Activated T-helper 1 cell treated with Interleukin-2 at 50 U/mL for 16 hours (primary cell): Measurements from ENCODE around the gene CROCC2.

Experiments
- DNase-seq: peaks from one replicate; pipeline ENCODE4 v3.0.0-alpha.2; 2020; ENCODE audit warnings: low read depth

CROCC2 gene

DNA sequence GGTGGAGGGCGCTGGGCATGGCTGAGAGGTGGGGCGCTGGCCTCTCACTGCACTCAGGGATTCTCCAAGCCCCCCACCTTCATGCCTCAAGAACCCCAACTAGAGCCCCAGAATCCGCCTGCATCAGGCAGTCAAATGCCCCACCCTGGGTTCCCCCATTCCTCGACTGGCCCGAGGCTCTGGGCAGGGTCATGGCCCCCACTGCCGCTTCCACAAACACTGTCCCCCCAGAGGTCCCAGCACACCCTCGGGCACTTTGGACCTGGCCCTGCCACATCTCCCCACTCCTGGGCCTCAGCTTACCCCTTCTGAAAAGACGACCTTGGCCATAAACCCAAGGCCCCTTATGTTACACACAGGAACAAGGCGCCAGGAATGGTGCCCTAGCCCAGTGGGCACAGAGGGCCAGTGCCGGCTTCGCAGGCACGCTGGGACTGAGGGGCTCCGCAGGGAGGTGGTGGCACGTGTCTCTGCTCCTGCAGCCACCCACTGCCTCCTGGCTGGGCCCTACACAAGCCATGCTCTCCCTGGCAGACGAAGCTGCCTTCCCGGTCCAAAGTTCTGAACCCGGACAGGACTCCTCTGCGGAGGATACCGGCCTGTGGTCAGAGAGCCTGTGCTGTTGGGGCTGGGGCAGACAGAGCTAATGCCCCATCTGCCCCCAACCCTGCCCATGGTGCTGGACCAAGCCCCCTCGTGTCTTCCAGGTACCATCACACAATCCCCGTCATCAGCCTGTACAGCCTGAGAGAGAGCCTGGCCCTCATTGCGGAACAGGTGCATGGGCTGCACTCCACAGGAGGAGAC, 30.7 kb upstream of the CROCC2 start:
- no peak for DNase-seq

DNA sequence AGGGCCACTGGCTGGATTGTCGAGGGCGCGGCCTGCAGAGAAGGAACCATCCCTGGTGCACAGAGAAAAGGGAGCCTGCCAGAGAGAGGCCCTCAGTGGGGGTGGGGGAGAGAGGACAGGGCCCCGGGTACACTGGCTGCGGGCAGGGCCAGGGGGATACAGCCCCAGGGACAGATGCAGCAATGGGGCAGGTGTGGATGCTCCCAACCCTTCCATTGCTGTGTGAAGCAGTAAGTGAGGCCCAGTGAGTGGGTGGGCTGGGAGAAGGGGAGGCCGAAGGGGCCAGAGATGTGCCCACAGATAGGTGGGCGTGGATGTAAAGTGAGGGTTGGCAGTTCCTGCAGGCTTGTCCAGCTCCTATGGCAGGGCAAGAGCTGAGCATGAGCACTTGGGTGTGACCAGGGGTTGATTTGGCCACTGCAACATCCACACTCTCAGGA, 30.1 kb upstream of the CROCC2 start:
- no peak for DNase-seq

DNA sequence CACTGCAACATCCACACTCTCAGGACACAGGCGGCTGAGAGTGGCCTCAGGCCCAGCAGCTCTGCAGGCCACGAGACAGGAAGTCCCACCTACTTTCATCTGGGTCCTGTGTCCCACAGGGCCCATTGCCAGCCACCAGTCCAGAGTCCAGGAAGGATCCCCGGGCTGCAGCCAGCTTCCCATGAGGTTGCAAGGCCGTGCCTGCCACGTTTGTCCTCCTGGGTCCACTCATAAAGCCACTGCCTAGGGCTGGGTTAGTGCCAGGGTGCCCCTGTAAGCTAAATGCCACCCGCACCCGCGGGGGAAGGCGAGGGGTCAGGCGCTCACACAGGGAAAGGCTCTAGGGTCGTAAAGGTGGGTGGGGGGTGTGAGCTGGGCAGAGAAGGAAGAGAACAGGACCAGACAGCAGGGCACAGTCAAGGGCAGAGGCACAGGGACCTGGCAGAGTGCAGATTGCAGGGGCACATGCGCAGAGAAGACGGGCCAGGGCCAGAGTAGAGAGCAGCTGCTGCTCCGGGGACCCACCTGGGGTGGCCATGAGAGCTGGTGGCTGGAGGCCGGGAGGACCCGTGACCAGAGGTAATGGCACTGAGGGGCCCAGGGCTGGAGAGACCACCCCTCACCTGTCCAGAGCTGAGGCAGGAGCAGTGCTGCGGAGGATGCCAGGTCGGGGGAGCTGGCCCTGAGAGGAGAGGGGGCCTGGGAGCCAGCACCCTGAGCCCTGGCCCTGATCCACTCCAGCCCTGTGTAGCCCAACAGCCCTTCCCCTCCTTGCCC, 29.5 kb upstream of the CROCC2 start:
- no peak for DNase-seq

DNA sequence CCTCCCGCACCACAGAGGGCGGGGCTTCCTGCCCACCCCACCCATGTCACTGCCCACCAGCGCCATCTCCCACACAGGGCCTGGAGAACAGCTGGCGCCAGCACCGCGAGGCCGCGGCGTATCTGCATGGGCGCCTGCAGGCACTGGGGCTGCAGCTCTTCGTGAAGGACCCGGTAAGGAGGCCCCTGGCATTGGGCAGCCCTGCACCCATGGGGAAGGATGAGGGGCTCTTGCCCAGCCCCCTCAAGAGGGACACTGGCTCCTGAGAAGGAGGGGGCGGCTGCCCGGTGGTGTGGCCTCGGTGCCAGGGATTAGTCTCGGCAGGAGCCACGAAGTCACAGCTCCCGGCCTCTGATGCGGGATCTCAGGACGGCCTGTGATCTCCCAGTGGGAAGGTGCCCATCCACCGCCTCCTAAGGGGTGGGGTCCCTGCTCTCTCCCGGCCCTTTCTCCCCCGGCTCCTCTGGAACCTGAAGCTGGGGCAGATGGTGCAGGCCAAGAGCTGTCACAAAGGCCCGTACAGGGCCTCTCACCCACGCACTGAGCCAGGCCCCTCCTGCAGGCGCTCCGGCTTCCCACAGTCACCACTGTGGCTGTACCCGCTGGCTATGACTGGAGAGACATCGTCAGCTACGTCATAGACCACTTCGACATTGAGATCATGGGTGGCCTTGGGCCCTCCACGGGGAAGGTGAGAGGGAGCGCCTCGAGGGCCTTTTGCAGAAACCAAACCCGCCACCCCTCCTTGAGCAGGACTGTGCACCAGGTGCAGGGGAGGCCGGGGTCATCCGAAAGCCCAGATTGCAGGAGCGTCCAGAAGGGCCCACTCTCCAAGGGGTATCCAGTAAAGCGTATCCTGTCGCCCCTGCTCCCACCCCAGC, 28.4 kb upstream of the CROCC2 start:
- DNase-seq = no peak

DNA sequence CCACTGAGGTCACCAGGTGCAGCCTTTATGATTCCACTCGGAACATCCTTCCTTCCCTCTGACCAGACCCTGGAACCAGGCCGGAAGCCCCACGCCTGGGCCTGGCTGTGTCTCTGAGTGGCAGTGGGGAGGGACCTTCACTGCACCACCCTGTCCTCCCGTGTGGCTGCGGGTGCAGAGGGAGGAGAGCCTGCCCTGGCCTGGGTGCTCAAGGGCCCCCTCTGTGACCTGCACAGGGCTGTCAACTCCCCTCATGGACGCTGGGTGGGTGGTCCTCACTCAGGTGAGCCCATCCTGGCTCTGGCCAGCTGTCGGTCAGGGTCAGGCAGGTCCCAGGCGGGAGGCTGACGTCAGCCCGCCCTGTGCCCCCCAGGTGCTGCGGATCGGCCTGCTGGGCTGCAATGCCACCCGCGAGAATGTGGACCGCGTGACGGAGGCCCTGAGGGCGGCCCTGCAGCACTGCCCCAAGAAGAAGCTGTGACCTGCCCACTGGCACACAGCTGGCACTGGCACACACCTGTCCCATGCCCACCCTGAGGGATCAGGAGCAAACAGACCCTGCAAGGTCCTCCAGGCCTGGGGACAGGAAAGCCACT, 27.7 kb upstream of the CROCC2 start:
- DNase-seq = no peak

DNA sequence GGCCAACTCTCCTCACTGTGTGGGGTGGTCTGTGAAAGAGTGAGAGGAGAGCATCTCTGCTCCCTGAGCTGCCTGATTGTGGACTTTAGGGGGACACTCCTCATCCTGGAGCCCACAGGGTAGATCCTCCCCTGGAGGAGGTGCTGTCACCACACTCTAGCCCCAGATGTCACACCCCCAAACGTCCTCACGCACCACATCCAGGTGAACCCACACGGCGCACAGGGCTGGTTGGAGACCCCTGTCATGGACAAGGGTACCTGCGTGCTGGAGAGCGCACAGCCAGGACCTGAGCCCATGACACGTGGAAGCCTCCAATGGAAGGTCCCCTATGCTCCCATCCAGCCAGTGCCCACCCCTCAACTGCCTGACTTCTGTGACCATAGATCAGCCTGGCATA, 27.0 kb upstream of the CROCC2 start:
- no peak for DNase-seq

DNA sequence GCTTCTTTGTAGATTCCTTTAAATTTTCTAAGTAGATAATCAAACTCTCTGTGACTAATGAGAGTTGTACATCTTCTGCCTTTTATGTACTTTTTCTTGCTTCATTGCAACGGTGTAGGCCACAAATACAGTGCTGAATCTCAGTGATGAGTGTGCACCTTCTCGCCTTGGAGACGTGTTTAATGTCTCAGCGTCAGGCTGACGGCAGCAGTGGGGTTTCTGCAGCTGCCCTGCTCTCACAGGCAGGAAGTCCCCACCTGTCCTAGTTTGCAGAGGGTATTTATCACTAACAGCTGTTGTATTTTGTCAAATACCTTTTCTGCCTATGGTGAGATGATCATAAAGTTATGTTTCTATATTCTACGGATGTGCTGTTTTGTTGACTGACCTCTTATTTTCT, 24.2 kb upstream of the CROCC2 start:
- DNase-seq = no peak

DNA sequence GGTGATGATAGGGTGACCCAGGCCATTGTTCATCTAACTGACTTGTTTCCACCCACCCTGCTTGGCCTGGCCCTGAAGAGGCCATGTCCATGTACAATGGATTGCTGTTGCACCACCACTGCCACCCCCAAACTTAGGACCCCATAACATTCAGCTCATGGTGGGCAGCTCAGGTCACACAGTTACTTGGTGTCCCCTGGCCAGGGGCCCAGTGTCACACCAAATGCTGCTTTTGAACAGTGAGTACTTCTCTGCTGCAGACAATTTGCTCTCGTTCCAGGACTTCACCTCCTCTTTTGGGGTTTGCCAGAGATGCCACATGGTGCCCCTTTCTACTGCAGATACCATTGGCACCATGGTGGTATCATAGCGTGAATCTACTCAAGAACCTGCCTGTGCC, 21.9 kb upstream of the CROCC2 start:
- DNase-seq = no peak

DNA sequence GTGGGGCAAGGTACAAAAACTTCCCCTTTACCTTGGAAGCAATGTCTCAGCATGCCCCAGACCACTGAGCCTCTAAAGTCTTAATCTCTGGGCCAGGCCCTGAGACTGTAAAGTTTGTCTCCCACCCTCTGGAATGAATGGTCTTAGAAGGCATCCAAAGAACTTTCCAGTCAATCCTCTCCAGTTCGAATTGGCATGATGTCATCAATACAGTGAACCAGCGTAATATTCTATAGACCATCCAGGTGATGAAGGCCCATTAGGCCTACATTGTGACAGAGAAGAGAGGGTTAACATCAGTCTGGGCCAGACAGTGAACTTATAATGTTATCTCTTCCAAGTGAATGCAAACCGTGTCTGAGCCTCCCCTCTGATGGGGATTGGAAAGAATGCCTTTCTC, 21.4 kb upstream of the CROCC2 start:
- DNase-seq = no peak

DNA sequence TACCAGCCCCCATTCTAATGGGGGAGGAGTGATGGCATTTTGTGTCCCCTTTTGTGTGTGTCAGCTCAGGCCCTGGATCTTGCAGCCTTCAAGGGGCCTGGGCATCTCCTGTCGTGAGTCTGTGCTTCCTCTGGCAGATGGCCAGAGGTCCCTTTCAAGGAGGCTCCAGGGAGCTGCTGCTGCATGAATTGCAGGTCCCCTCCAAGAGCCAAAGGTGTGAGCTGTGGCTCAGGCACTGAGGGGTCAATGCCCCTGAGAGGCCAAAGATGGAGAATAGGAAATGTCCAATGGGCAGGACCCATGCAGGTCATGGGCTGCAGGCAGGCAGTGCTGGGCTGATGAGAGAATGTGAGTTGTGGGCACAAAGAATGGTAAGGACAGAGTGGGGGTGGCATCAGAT, 20.6 kb upstream of the CROCC2 start:
- no peak for DNase-seq

DNA sequence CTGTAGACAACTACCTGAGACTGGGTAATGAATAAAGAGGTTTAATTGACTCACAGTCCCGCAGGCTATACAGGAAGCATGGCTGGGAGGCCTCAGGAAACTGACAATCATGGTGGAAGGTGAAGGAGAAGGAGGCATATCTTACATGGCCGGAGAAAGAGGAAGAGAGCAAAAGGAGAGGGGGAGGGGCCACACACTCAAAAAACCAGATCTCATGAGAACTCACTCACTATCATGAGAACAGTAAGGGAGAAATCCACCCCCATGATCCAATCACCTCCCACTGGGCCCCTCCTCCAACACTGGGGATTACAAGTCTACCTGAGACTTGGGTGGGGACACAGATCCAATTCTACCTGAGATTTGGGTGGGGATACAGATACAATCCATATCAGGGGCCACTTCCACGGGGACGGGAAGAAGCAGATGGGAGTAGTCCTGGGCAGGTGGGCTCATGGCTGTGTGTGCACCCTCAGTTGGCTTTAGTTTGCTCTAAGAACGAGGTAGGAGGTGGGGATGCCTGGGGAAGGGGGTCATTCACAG, 20.0 kb upstream of the CROCC2 start:
- no peak for DNase-seq

DNA sequence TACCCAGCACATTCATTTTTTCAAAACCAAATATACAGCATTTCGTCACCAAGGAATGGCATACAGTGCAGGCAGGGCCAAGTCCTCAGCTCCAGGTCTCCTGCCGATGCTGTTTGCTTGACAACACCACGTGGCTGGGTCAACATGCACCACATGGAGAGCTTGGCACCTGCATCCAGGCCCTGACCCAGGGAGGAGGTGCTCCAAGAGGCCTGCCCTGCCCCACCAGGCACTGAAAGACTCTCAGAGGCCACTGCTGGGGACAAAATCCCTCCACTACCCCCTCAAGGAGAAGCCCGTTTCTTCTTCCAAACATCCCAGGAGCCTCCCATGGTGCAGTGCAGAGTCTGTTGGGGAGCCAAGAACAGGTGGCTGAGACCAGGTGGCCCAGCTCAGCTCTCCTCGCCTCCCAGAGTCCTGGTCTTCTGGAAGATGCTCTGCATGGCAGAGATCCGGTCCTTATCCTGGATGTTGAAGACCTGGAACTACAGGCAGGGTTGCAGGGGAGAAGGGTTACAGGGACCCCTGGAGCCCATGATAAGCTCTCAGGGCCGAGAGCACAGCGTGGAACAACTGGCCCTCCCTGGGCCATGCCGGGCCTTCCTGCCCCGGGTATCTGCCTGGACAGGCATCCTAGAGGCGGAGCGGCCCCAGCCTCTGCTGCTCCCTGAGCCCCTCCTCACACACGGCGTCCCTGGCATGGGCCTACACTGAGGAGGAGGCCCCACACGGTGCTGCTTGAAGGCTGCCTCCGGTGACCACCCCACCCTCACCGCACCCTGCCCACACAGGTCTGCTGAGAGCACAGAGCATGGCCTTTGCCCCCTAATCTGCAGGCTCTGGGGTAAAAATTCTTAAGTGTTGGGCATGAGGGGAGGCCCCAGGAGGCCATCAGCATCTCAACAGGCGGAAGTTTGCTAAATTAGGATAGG, 19.2 kb upstream of the CROCC2 start:
- DNase-seq = no peak

DNA sequence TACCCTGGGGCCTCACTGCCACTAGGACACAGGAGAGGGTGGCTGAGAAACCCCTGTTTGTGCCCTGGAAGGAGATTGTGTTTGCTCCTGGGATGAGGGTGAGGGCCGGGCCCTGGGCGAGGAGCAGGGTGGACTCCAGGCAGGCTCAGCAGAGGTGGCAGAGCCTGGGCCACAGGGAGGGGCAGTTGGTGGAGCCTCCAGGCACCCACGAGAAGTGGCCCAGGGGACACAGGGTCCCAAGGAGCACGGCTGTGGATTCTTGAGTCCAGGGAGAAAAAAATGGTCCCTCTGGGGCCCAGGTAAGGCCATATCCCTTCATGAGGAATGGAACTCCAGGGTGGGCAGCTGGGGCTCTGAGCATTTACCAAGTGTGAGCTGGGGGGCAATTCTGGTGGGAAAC, 18.5 kb upstream of the CROCC2 start:
- no peak for DNase-seq

DNA sequence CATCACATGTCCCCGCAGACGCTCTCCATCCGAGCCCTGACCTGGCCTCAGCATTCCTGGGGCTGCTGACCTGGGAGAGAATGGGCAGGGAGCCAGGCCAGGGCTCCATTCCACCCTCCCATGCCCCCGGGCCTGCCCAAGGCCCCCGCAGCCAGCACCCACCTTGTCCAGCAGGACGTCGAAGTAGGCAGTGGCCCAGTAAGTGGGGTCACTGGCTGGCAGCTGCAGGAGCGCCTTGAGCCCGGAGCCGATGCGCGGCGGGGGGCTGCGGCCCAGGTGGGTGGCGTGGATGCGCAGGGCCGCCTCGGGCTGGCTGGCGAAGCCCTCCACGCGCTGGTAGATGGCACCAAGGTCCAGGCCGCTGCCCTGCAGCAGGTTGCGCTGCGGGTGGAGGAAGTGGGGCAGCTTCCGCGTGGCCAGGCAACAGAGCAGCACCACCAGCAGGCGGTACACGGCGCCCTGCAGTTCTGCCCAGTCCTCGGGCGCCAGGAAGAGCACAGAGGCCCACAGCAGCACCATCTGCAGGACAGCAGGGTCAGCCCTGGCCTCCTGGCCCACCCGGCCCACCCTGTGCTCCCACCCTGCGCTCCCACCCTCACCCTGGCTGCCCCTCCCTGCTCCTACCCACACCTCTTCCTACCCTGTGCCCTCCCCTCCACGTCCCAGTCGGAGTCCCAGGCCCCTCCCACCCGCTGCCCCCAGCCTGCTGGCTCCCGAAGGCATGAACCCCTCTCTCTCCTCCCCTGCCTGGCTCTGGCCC, 17.8 kb upstream of the CROCC2 start:
- DNase-seq = no peak

DNA sequence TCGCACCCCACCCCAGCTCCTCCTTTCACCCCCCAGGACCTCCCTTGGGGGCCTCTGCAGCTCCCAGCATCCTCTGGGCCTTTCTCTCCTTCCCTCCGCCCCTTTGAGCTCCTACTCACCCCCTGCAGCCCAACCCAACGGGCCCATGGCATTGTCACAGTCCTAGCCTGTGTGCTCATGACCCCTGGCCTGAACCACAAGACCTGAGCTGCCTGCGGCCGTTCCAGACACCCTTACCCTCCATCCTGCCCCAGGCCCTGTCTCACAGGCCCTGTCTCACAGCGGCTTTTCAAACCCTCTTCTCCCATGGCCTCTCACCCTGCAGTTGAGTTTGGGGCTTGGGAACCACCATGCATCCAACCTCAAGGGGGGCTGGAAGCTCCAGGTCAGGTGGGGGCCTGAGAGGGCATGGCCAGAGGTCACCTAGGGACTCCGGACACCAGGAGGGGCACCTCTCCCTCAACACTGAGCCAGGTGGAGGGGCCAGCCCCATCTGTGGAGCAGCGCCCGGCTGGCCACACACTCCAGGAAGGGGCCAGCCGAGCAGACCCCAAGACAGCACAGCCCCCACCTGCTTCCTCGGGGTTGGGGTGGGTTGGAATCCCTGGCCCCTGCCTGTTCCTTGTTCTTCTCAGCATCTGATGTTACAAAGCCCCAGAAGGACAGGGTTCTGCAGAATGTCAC, 17.1 kb upstream of the CROCC2 start:
- no peak for DNase-seq

DNA sequence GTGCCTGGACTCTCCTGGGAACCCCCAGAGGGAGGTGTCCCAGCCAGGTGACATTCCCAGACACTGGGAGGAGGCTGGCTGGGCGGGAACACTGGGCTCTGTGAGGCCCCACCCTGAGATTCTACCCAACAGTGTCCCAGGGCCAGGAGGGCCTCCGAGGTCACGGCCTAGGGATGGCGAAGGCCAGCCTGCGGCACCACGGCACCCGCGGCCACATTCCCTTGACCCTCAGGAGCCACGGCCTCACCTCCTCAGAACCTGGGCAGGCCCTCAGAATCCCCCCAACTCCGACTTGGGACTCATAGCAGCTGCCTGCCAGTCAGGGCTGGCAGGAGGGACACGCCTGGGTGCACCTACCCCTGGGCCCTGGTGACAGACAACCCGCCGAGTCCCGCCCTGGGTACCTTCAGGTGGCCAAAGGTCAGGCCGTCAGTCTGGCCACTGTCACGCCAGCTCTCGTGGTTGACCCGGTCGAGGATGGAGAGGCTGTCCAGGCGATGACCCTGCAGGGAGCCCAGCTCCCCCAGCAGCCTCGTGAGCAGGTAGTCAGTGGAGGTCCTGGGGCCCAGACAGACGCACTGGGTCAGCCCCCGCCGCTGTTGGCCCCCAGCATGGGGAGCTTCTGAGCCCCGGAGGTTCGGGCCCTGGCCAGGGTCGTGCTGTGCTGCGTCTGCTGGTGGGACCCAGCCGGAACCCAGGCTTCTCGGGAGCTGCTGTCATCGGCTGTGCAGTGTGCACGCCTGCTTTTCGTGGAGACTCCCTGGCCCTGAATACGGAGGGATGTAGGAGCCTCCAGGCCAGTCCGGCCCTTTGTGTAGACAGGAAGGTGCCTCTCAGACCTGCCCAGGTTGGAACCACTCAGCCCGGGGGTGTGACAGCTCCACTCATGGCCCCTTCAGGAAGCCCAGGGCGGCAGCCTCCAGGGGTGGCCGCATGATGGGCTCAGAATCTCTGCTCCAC, 16.3 kb upstream of the CROCC2 start:
- no peak for DNase-seq

DNA sequence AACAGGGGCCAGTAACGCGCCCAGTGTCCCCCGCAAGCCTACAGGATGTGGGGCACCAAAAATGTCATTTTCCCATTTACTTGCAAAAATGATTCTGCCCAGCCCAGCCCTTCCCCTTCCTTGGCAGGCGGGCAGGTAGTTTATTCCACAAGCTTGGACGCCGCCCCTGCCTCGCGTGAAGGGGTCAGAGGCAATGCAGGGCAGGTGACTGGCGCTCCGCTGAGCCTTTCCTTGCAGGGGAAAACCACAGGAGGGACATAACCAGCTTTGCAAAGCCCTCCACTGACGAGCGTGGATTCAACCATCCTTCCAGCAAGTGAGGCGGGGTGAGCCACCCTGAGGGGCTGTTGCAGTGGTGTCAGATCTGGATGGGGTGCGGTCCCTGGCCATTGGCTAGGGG, 15.4 kb upstream of the CROCC2 start:
- DNase-seq = no peak
